Glutamatergic neuron (in vitro differentiated cells): Measurements from ENCODE around the gene ZSCAN25. TPM values are rescaled to one million over a fixed set of nuclear protein-coding genes. Genes with fewer than 3 reads are reported as not detected.
A peak's percentile ranks its signal among the peaks of the same experiment; 100 is the strongest.
"Not testable (repeated sequence)": the region's sequence is repeated elsewhere in the genome, so short reads cannot be mapped to it uniquely, and the experiment has no call there.

ENCODE experiments used
- DNase-seq: peaks from one replicate; pipeline ENCODE4 v3.0.0; 2022
- H3K27ac Mint-ChIP-seq: one replicate; pipeline ENCODE4 v1.8.0; 2020; ENCODE audit warnings: mild to moderate bottlenecking, mixed read lengths, inconsistent platforms; ENCODE audit not compliant: unreplicated experiment
- H3K27me3 Mint-ChIP-seq: one replicate; pipeline ENCODE4 v1.8.0; 2020; ENCODE audit warnings: mild to moderate bottlenecking, moderate library complexity, mixed read lengths, inconsistent platforms; ENCODE audit not compliant: unreplicated experiment
- H3K36me3 Mint-ChIP-seq: one replicate; pipeline ENCODE4 v1.8.0; 2020; ENCODE audit warnings: mild to moderate bottlenecking, mixed read lengths, inconsistent platforms; ENCODE audit not compliant: unreplicated experiment
- H3K4me1 Mint-ChIP-seq: one replicate; pipeline ENCODE4 v1.8.0; 2020; ENCODE audit warnings: mild to moderate bottlenecking, low read depth, mixed read lengths, inconsistent platforms; ENCODE audit not compliant: unreplicated experiment
- H3K4me3 Mint-ChIP-seq: one replicate; pipeline ENCODE4 v1.8.0; 2020; ENCODE audit warnings: mild to moderate bottlenecking, mixed read lengths, inconsistent platforms; ENCODE audit not compliant: unreplicated experiment
- H3K9me3 Mint-ChIP-seq: one replicate; pipeline ENCODE4 v1.8.0; 2020; ENCODE audit warnings: mild to moderate bottlenecking, moderate library complexity, mixed read lengths, inconsistent platforms; ENCODE audit not compliant: unreplicated experiment
- CTCF ChIP-seq: fragments of 200-600 bp; sonication (generic); IDR thresholded peaks from one replicate; pipeline ENCODE4 v1.5.0; 2021; ENCODE audit not compliant: partially characterized antibody, unreplicated experiment
- long read RNA-seq: library from polyadenylated mRNA; unstranded; transcript quantifications from one replicate; pipeline ENCODE4 v2.0.0, GENCODE V29; 2020; ENCODE audit not compliant: unreplicated experiment
- total RNA-seq: library from RNA; stranded (reverse); fragmentation: NEBNext Ultra II Directional; extraction: Animal tissue kit (Norgen Biotek cat#: 25700); gene quantifications from one replicate; pipeline ENCODE4 v1.2.1, GENCODE V29; 2021; ENCODE audit not compliant: unreplicated experiment

Gene ZSCAN25
- total RNA-seq, result 26.6 TPM
- long read RNA-seq, full-length matches to known transcripts, result 1 of 5 reads
- long read RNA-seq, partial matches to known transcripts, result 0 of 5 reads
- long read RNA-seq, other reads (novel, unspliced or antisense), result 4 of 5 reads

GRCh38 chr7:99616359-99617191, at the start of gene ZSCAN25:
Gene ZSCAN25, plus strand, starts transcription at chr7:99616946. Its CDS starts 2,661 bp downstream, at chr7:99619607.
- peaks cover 2% of the 10 kb centered on the region for H3K9me3 Mint-ChIP-seq
- H3K36me3 Mint-ChIP-seq, result no peaks in the 10 kb centered on the region
- H3K4me1 Mint-ChIP-seq, result no peaks in the 10 kb centered on the region
- peak within 1 kb of the TSS; percentile 93 for H3K4me3 Mint-ChIP-seq
- peak within 1 kb of the TSS; percentile 97 for H3K27ac Mint-ChIP-seq
- peak; percentile 93 for DNase-seq
- TF ChIP-seq CTCF, result peak; percentile 47
- peaks cover 8% of the 10 kb centered on the region for H3K27me3 Mint-ChIP-seq

GRCh38 chr7:99568770-99569169, 48.0 kb upstream of the ZSCAN25 start:
- H3K4me3 Mint-ChIP-seq, DNase-seq, H3K27me3 Mint-ChIP-seq, H3K36me3 Mint-ChIP-seq, H3K27ac Mint-ChIP-seq, H3K9me3 Mint-ChIP-seq, H3K4me1 Mint-ChIP-seq: not testable (repeated sequence)

GRCh38 chr7:99571768-99572167, 45.0 kb upstream of the ZSCAN25 start:
- Mint-ChIP-seq H3K4me1 (no peaks in the 10 kb centered on the region), H3K27ac (no peak overlapping the region), H3K9me3 (no peaks in the 10 kb centered on the region), H3K4me3 (no peak overlapping the region), H3K27me3 (no peaks in the 10 kb centered on the region), H3K36me3 (no peaks in the 10 kb centered on the region)
- TF ChIP-seq CTCF, result no peak
- DNase-seq, result no peak

GRCh38 chr7:99573257-99573656, 43.5 kb upstream of the ZSCAN25 start:
- Mint-ChIP-seq H3K27me3 (no peaks in the 10 kb centered on the region), H3K27ac (no peak overlapping the region), H3K4me1 (no peaks in the 10 kb centered on the region), H3K9me3 (no peaks in the 10 kb centered on the region), H3K36me3 (no peaks in the 10 kb centered on the region), H3K4me3 (no peak overlapping the region)
- no peak for TF ChIP-seq CTCF
- DNase-seq, result no peak

GRCh38 chr7:99576251-99576650, 40.5 kb upstream of the ZSCAN25 start:
- no peak for TF ChIP-seq CTCF
- DNase-seq, result no peak
- peaks cover 2% of the 10 kb centered on the region for H3K9me3 Mint-ChIP-seq
- peaks cover 3% of the 10 kb centered on the region for H3K27me3 Mint-ChIP-seq
- H3K4me1 Mint-ChIP-seq, result peaks cover 1% of the 10 kb centered on the region
- H3K27ac Mint-ChIP-seq, result no peak overlapping the region
- no peak overlapping the region for H3K4me3 Mint-ChIP-seq
- no peaks in the 10 kb centered on the region for H3K36me3 Mint-ChIP-seq
